Epithelial cell of esophagus (primary cell): ENCODE measurements around the gene ITPR2.
A peak's percentile ranks its signal among the peaks of the same experiment; 100 is the strongest.
"Not testable (repeated sequence)": the region's sequence is repeated elsewhere in the genome, so short reads cannot be mapped to it uniquely, and the experiment has no call there.

Experiments used
- DNase-seq: peaks from one replicate; pipeline ENCODE4 v3.0.0; 2010; ENCODE audit warnings: low read depth
- H3K4me3 ChIP-seq: 2 replicates; pipeline ENCODE4 v1.5.1; 2011; ENCODE audit warnings: mild to moderate bottlenecking, low read length, control low read depth
- CTCF ChIP-seq: IDR thresholded peaks from 2 replicates; pipeline ENCODE4 v1.5.1; 2011; ENCODE audit warnings: low read depth, mild to moderate bottlenecking, low read length, control low read depth, inconsistent platforms; ENCODE audit not compliant: insufficient read depth; ENCODE audit errors: missing control alignments

ITPR2 gene

GRCh38 chr12:26760657-26761293, 72.2 kb downstream of the ITPR2 start:
- no peak for TF ChIP-seq CTCF
- DNase-seq: no peak
- H3K4me3 ChIP-seq: no peak overlapping the region

GRCh38 chr12:26755362-26755761, 77.6 kb downstream of the ITPR2 start:
- not testable (repeated sequence) for DNase-seq, H3K4me3 ChIP-seq

GRCh38 chr12:26754148-26754547, 78.8 kb downstream of the ITPR2 start:
- DNase-seq: no peak
- no peak overlapping the region for H3K4me3 ChIP-seq
- no peak for TF ChIP-seq CTCF

GRCh38 chr12:26751179-26751578, 81.8 kb downstream of the ITPR2 start:
- DNase-seq: no peak
- H3K4me3 ChIP-seq: no peak overlapping the region
- TF ChIP-seq CTCF: no peak

- H3K4me3 ChIP-seq: no peak overlapping the region
- DNase-seq: no peak
- TF ChIP-seq CTCF: no peak
Measured at GRCh38 chr12:26750531-26751175, 82.3 kb downstream of the ITPR2 start.

GRCh38 chr12:26749781-26750180, 83.2 kb downstream of the ITPR2 start:
- TF ChIP-seq CTCF: no peak
- no peak overlapping the region for H3K4me3 ChIP-seq
- DNase-seq: peak; percentile 74

GRCh38 chr12:26748741-26749431, 84.1 kb downstream of the ITPR2 start:
- DNase-seq: peak; percentile 70
- no peak overlapping the region for H3K4me3 ChIP-seq
- no peak for TF ChIP-seq CTCF
